ENCODE results near the gene FLCN.

DNA sequence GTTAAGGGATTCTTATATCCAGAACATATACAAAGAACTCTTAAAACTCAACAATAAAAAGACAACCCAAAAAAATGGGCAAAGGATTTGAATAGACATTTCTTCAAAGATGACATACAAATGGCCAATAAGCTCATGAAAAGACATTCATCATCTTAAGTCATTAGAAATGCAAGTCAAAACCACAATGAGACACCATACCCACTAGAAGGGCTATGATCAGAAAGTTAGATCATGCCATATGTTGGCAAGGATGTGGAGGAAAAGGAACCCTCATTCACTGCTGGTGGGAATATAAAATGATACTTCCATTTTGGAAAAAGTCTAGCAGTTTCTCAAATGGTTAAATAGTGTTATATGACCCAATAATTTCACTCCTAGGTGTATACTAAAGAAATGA is 40.2 kb downstream of the FLCN start:
- no peak for TF ChIP-seq EP300 (IDR thresholded peaks at IDR 0.05; ENCODE audit: borderline replicate concordance)
- no peak for TF ChIP-seq CREB1 (IDR thresholded peaks at IDR 0.05; ENCODE audit: low read depth)
- no peak for TF ChIP-seq EGR1 (IDR thresholded peaks at IDR 0.05)
- TF ChIP-seq CEBPB (IDR thresholded peaks at IDR 0.05) = no peak
- no peak for TF ChIP-seq NFIC (IDR thresholded peaks at IDR 0.05)
- TF ChIP-seq, protein P1, sequence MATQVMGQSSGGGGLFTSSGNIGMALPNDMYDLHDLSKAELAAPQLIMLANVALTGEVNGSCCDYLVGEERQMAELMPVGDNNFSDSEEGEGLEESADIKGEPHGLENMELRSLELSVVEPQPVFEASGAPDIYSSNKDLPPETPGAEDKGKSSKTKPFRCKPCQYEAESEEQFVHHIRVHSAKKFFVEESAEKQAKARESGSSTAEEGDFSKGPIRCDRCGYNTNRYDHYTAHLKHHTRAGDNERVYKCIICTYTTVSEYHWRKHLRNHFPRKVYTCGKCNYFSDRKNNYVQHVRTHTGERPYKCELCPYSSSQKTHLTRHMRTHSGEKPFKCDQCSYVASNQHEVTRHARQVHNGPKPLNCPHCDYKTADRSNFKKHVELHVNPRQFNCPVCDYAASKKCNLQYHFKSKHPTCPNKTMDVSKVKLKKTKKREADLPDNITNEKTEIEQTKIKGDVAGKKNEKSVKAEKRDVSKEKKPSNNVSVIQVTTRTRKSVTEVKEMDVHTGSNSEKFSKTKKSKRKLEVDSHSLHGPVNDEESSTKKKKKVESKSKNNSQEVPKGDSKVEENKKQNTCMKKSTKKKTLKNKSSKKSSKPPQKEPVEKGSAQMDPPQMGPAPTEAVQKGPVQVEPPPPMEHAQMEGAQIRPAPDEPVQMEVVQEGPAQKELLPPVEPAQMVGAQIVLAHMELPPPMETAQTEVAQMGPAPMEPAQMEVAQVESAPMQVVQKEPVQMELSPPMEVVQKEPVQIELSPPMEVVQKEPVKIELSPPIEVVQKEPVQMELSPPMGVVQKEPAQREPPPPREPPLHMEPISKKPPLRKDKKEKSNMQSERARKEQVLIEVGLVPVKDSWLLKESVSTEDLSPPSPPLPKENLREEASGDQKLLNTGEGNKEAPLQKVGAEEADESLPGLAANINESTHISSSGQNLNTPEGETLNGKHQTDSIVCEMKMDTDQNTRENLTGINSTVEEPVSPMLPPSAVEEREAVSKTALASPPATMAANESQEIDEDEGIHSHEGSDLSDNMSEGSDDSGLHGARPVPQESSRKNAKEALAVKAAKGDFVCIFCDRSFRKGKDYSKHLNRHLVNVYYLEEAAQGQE (IDR thresholded peaks at IDR 0.05; ENCODE audit: low read depth) = no peak
- no peak for TF ChIP-seq TCF12 (IDR thresholded peaks at IDR 0.05; ENCODE audit: low read depth)
- TF ChIP-seq, protein P2, sequence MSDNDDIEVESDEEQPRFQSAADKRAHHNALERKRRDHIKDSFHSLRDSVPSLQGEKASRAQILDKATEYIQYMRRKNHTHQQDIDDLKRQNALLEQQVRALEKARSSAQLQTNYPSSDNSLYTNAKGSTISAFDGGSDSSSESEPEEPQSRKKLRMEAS (IDR thresholded peaks at IDR 0.05) = no peak
- no peak for TF ChIP-seq FOXM1 (IDR thresholded peaks at IDR 0.05; ENCODE audit: borderline replicate concordance, low read depth)
- TF ChIP-seq TAF1 (IDR thresholded peaks at IDR 0.05; ENCODE audit: low read depth) = no peak
- TF ChIP-seq, protein P3, sequence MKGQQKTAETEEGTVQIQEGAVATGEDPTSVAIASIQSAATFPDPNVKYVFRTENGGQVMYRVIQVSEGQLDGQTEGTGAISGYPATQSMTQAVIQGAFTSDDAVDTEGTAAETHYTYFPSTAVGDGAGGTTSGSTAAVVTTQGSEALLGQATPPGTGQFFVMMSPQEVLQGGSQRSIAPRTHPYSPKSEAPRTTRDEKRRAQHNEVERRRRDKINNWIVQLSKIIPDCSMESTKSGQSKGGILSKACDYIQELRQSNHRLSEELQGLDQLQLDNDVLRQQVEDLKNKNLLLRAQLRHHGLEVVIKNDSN (IDR thresholded peaks at IDR 0.05) = no peak
- no peak for TF ChIP-seq ZBTB7A (IDR thresholded peaks at IDR 0.05; ENCODE audit: low read depth)
- no peak for TF ChIP-seq YY1 (IDR thresholded peaks at IDR 0.05; ENCODE audit: low read depth)
- TF ChIP-seq RAD21 (IDR thresholded peaks at IDR 0.05; ENCODE audit: low read depth) = no peak
